ENCODE measurements around the gene MAST1.
"Not testable (repeated sequence)": the region's sequence is repeated elsewhere in the genome, so short reads cannot be mapped to it uniquely, and the experiment has no call there.

MAST1 gene

GRCh38 chr19:12872941-12873890, 34.9 kb downstream of the MAST1 start:
- peak; percentile 13 for DNase-seq

GRCh38 chr19:12873891-12874745, 35.8 kb downstream of the MAST1 start:
- DNase-seq: no peak

- no peak for DNase-seq
Measured at GRCh38 chr19:12875086-12875485, 36.8 kb downstream of the MAST1 start.

- no peak for DNase-seq
Measured at GRCh38 chr19:12880551-12881171, 42.3 kb downstream of the MAST1 start.

GRCh38 chr19:12881172-12881808, 43.0 kb downstream of the MAST1 start, which contains the start of gene DNASE2:
TSS of gene DNASE2 (minus strand) at chr19:12881449. CDS start at chr19:12881375, 74 bp downstream.
- DNase-seq: peak; percentile 95

- no peak for DNase-seq
Measured at GRCh38 chr19:12882589-12882988, 44.3 kb downstream of the MAST1 start.

GRCh38 chr19:12884202-12884601, 45.9 kb downstream of the MAST1 start:
- DNase-seq: no peak

- no peak for DNase-seq
Measured at GRCh38 chr19:12884627-12884925, 46.3 kb downstream of the MAST1 start.

GRCh38 chr19:12884926-12885748, 46.8 kb downstream of the MAST1 start:
- peak; percentile 83 for DNase-seq

- DNase-seq: no peak
Measured at GRCh38 chr19:12885749-12886650, 47.7 kb downstream of the MAST1 start.

- no peak for DNase-seq
Measured at GRCh38 chr19:12886651-12886968, 48.3 kb downstream of the MAST1 start.

- DNase-seq: no peak
Measured at GRCh38 chr19:12886969-12887747, 48.8 kb downstream of the MAST1 start, which contains the start of gene KLF1. TSS of gene KLF1 (minus strand) at chr19:12887201. CDS start at chr19:12887140, 61 bp downstream.

- no peak for DNase-seq
Measured at GRCh38 chr19:12888006-12888603, 49.8 kb downstream of the MAST1 start.

GRCh38 chr19:12890299-12890786, 52.0 kb downstream of the MAST1 start:
- DNase-seq: not testable (repeated sequence)

- DNase-seq: peak; percentile 99
Measured at GRCh38 chr19:12890787-12891552, 52.7 kb downstream of the MAST1 start, which contains the start of gene GCDH. TSS of gene GCDH (plus strand) at chr19:12891160. CDS start at chr19:12891305, 145 bp downstream.

- DNase-seq: no peak
Measured at GRCh38 chr19:12891553-12892021, 53.3 kb downstream of the MAST1 start.

GRCh38 chr19:12893582-12893981, 55.3 kb downstream of the MAST1 start:
- DNase-seq: no peak

GRCh38 chr19:12896460-12896859, 58.1 kb downstream of the MAST1 start:
- DNase-seq: no peak

Measured in suppressor macrophage treated with lipopolysaccharide for 4 hours (primary cell).